K562 (cell line): ENCODE data around the gene TBC1D5. TPM values are rescaled to one million over a fixed set of nuclear protein-coding genes. Genes with fewer than 3 reads are reported as not detected.
A peak's percentile ranks its signal among the peaks of the same experiment; 100 is the strongest.

Experiments
- GTF2A2 ChIP-seq: IDR thresholded peaks from 2 replicates; pipeline ENCODE4 v1.6.1; 2016; ENCODE audit warnings: mild to moderate bottlenecking, missing genetic modification characterization, missing compliant biosample characterization
- KLF1 ChIP-seq: fragments of 450-650 bp; IDR thresholded peaks from 2 replicates; pipeline ENCODE4 v1.6.1; 2016; ENCODE audit warnings: missing genetic modification characterization, missing compliant biosample characterization
- NCOA6 ChIP-seq: fragments of 450-650 bp; IDR thresholded peaks from 2 replicates; pipeline ENCODE4 v1.6.1; 2017; ENCODE audit warnings: mild to moderate bottlenecking
- NEUROD1 ChIP-seq: fragments of 150-350 bp; IDR thresholded peaks from 2 replicates; pipeline ENCODE4 v1.6.1; 2014; ENCODE audit warnings: borderline replicate concordance, low read length, low read depth; ENCODE audit not compliant: partially characterized antibody
- NR2C1 ChIP-seq, 2 experiments: fragments of 450-650 bp; IDR thresholded peaks; 2 replicates each; pipeline ENCODE4 v1.6.1; 2017; ENCODE audit warnings: mild to moderate bottlenecking in 2 of 2, antibody characterized with exemption in 1 of 2, inconsistent platforms in 1 of 2, missing compliant biosample characterization in 1 of 2, missing genetic modification characterization in 1 of 2
- NR3C1 ChIP-seq: sonication (generic); formaldehyde crosslinking; IDR thresholded peaks from 2 replicates; pipeline ENCODE4 v1.8.1; 2022; ENCODE audit warnings: missing genetic modification reagents
- PCBP1 ChIP-seq: fragments of 200-400 bp; formaldehyde crosslinking; IDR thresholded peaks from 2 replicates; pipeline ENCODE4 v1.6.1; 2018; ENCODE audit warnings: mild to moderate bottlenecking, low read depth, low read length; ENCODE audit not compliant: poor library complexity, severe bottlenecking
- ZBTB8A ChIP-seq: fragments of 450-650 bp; IDR thresholded peaks from 2 replicates; pipeline ENCODE4 v1.6.1; 2018; ENCODE audit warnings: mild to moderate bottlenecking, moderate library complexity; ENCODE audit not compliant: partially characterized antibody
- ZFX ChIP-seq: sonication (generic); formaldehyde crosslinking; IDR thresholded peaks from 2 replicates; pipeline ENCODE4 v1.8.0; 2022; ENCODE audit warnings: mild to moderate bottlenecking, missing genetic modification reagents, moderate library complexity
- ZNF274 ChIP-seq: IDR thresholded peaks from 2 replicates; pipeline ENCODE4 v1.6.1; 2011; ENCODE audit warnings: low read depth, mild to moderate bottlenecking, low read length, moderate library complexity, borderline replicate concordance
- polyA plus RNA-seq, 8 experiments: library from polyadenylated mRNA; depleted of rRNA in 4 of 8; stranded (reverse) in 5 of 8; unstranded in 3 of 8; fragments of >200 nt; fragmentation: Nextera tagmentation in 2 of 8; fragmentation: Illumina TruSeq in 1 of 8; extraction: Ambion mirVana in 2 of 8; extraction: Trizol in 1 of 8; gene quantifications; 2 replicates each; pipeline versions ENCODE4 v1.2.1 to v1.2.3, GENCODE V29; 2011 to 2014; ENCODE audit warnings: inconsistent platforms in 1 of 8, missing spikeins in 1 of 8
- total RNA-seq, 7 experiments: library from RNA; depleted of rRNA in 6 of 7; stranded (reverse); fragments of >200 nt in 6 of 7; fragmentation: Illumina TruSeq in 2 of 7; extraction: Trizol in 2 of 7; gene quantifications; 2 replicates each; pipeline versions ENCODE4 v1.2.1 to v1.2.3, GENCODE V29; 2011 to 2021; ENCODE audit warnings: low replicate concordance in 1 of 7
- TF ChIP-seq, protein P1 (sequence below): fragments of 250-450 bp; sonication (Bioruptor Pico); IDR thresholded peaks from 2 replicates; pipeline ENCODE4 v1.8.0; 2021; ENCODE audit warnings: mild to moderate bottlenecking, moderate library complexity
- TF ChIP-seq, protein P2 (sequence below): sonication (generic); formaldehyde crosslinking; IDR thresholded peaks from 2 replicates; pipeline ENCODE4 v1.8.0; 2022; ENCODE audit warnings: mild to moderate bottlenecking, missing genetic modification reagents
- TF ChIP-seq, protein P3 (sequence below), 2 experiments: fragments of 450-650 bp; IDR thresholded peaks; 2 replicates each; pipeline ENCODE4 v1.6.1; 2016
- TF ChIP-seq, protein P4 (sequence below): sonication (generic); formaldehyde crosslinking; IDR thresholded peaks from 2 replicates; pipeline ENCODE4 v1.8.1; 2022; ENCODE audit warnings: missing genetic modification reagents
- TF ChIP-seq, protein P5 (sequence below): fragments of 450-650 bp; IDR thresholded peaks from 2 replicates; pipeline ENCODE4 v1.6.1; 2016; ENCODE audit warnings: antibody characterized with exemption

The TBC1D5 gene
- total and polyA plus RNA-seq, 9 of the 15 experiments (the other 6 are each of a cell fraction or from before 2014, with no cell fraction given), result 2.9 to 38.1 (median 25.6) TPM

DNA sequence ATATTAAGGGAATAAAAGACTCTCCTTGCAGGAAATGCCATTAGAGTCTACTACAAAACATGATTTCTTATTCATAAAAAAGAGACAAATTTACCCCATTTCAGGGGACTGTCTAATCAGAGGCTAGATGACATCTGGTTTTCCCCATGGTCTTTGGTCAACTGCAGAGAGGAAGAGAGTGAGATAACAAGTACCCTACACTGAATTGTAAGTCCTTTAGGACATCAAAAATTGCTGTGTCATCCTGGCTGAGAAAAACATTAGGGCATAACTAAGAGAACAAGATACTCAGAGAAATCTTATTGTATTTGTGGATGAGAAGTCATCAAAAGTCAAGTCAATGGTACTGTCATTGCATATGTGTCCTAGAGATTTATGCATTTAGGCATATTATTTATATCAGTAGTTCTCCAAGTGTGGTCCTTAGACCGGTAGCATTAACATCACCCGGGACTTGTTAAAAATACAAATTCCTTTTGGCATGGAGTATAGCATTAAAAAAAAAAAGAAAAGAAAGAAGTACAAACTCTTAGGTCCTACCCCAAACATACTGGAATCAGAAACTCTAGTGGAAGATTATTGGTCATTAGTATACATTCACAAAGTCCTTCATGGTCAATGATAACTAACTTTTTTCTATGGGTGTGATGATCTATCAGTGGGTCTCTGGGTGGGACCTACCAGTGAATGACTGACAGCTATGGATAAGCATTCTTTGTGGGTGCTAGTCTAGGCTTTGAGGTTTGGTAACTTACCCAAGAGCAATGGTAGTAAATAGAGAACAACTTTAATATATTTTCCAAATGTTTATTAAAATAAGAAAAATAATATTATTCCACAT lies 29.0 kb upstream of the TBC1D5 start (continued):
- TF ChIP-seq ZNF274 (no peak), GTF2A2 (no peak), NR3C1 (CRISPR knock-in tag) (no peak), KLF1 (tag) (no peak), NR2C1 (IDR thresholded peaks at IDR 0.05) (no peak), NR2C1 (tag; IDR thresholded peaks at IDR 0.05) (0 out of 2 replicates have a peak, but pooled peaks have one; percentile 9), ZFX (CRISPR knock-in tag) (no peak), ZBTB8A (no peak), PCBP1 (no peak), NEUROD1 (no peak), NCOA6 (no peak)
- TF ChIP-seq, protein P1, sequence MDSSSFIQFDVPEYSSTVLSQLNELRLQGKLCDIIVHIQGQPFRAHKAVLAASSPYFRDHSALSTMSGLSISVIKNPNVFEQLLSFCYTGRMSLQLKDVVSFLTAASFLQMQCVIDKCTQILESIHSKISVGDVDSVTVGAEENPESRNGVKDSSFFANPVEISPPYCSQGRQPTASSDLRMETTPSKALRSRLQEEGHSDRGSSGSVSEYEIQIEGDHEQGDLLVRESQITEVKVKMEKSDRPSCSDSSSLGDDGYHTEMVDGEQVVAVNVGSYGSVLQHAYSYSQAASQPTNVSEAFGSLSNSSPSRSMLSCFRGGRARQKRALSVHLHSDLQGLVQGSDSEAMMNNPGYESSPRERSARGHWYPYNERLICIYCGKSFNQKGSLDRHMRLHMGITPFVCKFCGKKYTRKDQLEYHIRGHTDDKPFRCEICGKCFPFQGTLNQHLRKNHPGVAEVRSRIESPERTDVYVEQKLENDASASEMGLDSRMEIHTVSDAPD (CRISPR knock-in tag), result no peak
- TF ChIP-seq, protein P2, sequence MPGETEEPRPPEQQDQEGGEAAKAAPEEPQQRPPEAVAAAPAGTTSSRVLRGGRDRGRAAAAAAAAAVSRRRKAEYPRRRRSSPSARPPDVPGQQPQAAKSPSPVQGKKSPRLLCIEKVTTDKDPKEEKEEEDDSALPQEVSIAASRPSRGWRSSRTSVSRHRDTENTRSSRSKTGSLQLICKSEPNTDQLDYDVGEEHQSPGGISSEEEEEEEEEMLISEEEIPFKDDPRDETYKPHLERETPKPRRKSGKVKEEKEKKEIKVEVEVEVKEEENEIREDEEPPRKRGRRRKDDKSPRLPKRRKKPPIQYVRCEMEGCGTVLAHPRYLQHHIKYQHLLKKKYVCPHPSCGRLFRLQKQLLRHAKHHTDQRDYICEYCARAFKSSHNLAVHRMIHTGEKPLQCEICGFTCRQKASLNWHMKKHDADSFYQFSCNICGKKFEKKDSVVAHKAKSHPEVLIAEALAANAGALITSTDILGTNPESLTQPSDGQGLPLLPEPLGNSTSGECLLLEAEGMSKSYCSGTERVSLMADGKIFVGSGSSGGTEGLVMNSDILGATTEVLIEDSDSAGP, result no peak
- TF ChIP-seq, protein P3, sequence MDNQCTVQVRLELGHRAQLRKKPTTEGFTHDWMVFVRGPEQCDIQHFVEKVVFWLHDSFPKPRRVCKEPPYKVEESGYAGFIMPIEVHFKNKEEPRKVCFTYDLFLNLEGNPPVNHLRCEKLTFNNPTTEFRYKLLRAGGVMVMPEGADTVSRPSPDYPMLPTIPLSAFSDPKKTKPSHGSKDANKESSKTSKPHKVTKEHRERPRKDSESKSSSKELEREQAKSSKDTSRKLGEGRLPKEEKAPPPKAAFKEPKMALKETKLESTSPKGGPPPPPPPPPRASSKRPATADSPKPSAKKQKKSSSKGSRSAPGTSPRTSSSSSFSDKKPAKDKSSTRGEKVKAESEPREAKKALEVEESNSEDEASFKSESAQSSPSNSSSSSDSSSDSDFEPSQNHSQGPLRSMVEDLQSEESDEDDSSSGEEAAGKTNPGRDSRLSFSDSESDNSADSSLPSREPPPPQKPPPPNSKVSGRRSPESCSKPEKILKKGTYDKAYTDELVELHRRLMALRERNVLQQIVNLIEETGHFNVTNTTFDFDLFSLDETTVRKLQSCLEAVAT (IDR thresholded peaks at IDR 0.05), result 0 out of 4 replicates have a peak, but pooled peaks of 1 of the 2 experiments have one; percentile 51
- TF ChIP-seq, protein P4, sequence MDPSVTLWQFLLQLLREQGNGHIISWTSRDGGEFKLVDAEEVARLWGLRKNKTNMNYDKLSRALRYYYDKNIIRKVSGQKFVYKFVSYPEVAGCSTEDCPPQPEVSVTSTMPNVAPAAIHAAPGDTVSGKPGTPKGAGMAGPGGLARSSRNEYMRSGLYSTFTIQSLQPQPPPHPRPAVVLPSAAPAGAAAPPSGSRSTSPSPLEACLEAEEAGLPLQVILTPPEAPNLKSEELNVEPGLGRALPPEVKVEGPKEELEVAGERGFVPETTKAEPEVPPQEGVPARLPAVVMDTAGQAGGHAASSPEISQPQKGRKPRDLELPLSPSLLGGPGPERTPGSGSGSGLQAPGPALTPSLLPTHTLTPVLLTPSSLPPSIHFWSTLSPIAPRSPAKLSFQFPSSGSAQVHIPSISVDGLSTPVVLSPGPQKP (CRISPR knock-in tag), result no peak
- TF ChIP-seq, protein P5, sequence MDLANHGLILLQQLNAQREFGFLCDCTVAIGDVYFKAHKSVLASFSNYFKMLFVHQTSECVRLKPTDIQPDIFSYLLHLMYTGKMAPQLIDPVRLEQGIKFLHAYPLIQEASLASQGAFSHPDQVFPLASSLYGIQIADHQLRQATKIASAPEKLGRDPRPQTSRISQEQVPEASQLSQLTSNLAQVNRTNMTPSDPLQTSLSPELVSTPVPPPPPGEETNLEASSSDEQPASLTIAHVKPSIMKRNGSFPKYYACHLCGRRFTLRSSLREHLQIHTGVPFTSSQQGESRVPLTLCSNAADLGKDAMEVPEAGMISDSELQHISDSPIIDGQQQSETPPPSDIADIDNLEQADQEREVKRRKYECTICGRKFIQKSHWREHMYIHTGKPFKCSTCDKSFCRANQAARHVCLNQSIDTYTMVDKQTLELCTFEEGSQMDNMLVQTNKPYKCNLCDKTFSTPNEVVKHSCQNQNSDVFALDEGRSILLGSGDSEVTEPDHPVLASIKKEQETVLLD, result peak; percentile 77; the same call in 1 of the 2 replicates
